ENCODE results near the gene PTEN. TPM values are rescaled to one million over a fixed set of nuclear protein-coding genes. Genes with fewer than 3 reads are reported as not detected.

PTEN gene
- total RNA-seq, 1 donor from 2014 or later, result 71.0 TPM

- Mint-ChIP-seq H3K36me3 (ENCODE audit: low read depth, unreplicated experiment) (peaks cover 4% of the 10 kb centered on the region), H3K27ac (ENCODE audit: unreplicated experiment) (no peak overlapping the region), H3K9me3 (ENCODE audit: unreplicated experiment) (no peaks in the 10 kb centered on the region), H3K27me3 (ENCODE audit: unreplicated experiment) (no peaks in the 10 kb centered on the region), H3K4me3 (ENCODE audit: unreplicated experiment) (no peak overlapping the region), H3K4me1 (ENCODE audit: unreplicated experiment) (peaks cover 55% of the 10 kb centered on the region)
- TF ChIP-seq, protein P1, sequence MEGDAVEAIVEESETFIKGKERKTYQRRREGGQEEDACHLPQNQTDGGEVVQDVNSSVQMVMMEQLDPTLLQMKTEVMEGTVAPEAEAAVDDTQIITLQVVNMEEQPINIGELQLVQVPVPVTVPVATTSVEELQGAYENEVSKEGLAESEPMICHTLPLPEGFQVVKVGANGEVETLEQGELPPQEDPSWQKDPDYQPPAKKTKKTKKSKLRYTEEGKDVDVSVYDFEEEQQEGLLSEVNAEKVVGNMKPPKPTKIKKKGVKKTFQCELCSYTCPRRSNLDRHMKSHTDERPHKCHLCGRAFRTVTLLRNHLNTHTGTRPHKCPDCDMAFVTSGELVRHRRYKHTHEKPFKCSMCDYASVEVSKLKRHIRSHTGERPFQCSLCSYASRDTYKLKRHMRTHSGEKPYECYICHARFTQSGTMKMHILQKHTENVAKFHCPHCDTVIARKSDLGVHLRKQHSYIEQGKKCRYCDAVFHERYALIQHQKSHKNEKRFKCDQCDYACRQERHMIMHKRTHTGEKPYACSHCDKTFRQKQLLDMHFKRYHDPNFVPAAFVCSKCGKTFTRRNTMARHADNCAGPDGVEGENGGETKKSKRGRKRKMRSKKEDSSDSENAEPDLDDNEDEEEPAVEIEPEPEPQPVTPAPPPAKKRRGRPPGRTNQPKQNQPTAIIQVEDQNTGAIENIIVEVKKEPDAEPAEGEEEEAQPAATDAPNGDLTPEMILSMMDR (IDR thresholded peaks at IDR 0.05; ENCODE audit: unreplicated experiment), result no peak
- DNase-seq (ENCODE audit: low spot score), result no peak
Observed at GRCh38 chr10:87920538-87920937, 57.1 kb downstream of the PTEN start.

DNA sequence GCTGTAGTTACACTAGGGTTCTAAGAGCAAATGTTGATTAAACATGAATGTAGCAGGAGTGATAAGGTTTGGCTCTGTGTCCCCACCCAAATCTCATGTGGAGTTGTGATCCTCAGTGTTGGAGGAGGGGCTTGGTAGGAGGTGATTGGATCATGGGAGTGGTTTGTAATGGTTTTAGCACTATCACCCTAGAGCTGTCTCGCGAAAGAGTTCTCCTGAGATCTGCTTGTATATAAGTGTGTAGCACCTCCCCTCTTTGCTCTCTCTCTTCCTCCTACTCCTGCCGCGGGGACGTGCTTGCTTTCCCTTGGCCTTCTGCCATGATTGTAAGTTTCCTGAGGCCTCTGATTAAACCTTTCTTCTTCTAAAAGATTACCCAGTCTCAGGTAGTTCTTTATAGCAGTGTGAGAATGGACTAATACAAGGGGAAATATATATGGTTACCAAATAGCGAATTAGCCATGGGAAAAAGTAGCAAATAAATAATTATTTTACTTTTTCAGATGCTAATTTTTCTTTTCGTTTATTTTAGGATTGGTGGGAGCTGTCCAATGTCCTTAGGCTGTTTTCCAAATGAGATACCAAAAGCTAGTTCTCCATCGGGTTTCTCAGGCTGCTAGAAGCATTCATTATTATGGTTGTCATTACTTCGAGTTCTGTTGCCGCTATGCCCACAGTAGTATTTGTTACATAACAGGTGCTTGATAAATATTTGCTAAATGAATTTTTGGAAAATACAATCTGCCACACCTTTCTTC, 58.7 kb downstream of the PTEN start:
- H3K4me3 Mint-ChIP-seq (ENCODE audit: unreplicated experiment), result no peak overlapping the region
- no peak overlapping the region for H3K27ac Mint-ChIP-seq (ENCODE audit: unreplicated experiment)
- no peak for DNase-seq (ENCODE audit: low spot score)
- peaks cover 8% of the 10 kb centered on the region for H3K36me3 Mint-ChIP-seq (ENCODE audit: low read depth, unreplicated experiment)
- H3K4me1 Mint-ChIP-seq (ENCODE audit: unreplicated experiment), result peaks cover 56% of the 10 kb centered on the region
- no peaks in the 10 kb centered on the region for H3K9me3 Mint-ChIP-seq (ENCODE audit: unreplicated experiment)
- TF ChIP-seq, protein P1 (IDR thresholded peaks at IDR 0.05; ENCODE audit: unreplicated experiment), result no peak
- H3K27me3 Mint-ChIP-seq (ENCODE audit: unreplicated experiment), result no peaks in the 10 kb centered on the region

- peaks cover 8% of the 10 kb centered on the region for H3K36me3 Mint-ChIP-seq (ENCODE audit: low read depth, unreplicated experiment)
- H3K9me3 Mint-ChIP-seq (ENCODE audit: unreplicated experiment), result no peaks in the 10 kb centered on the region
- H3K4me3 Mint-ChIP-seq (ENCODE audit: unreplicated experiment), result peak overlapping the region; percentile 60
- TF ChIP-seq, protein P1 (IDR thresholded peaks at IDR 0.05; ENCODE audit: unreplicated experiment), result no peak
- peak overlapping the region; percentile 81 for H3K27ac Mint-ChIP-seq (ENCODE audit: unreplicated experiment)
- DNase-seq (ENCODE audit: low spot score), result no peak
- peaks cover 57% of the 10 kb centered on the region for H3K4me1 Mint-ChIP-seq (ENCODE audit: unreplicated experiment)
- H3K27me3 Mint-ChIP-seq (ENCODE audit: unreplicated experiment), result peaks cover 3% of the 10 kb centered on the region
Observed at GRCh38 chr10:87923233-87923632, 59.8 kb downstream of the PTEN start.

- TF ChIP-seq, protein P1 (IDR thresholded peaks at IDR 0.05; ENCODE audit: unreplicated experiment), result no peak
- H3K27me3 Mint-ChIP-seq (ENCODE audit: unreplicated experiment), result peaks cover 3% of the 10 kb centered on the region
- peak overlapping the region; percentile 50 for H3K27ac Mint-ChIP-seq (ENCODE audit: unreplicated experiment)
- no peaks in the 10 kb centered on the region for H3K9me3 Mint-ChIP-seq (ENCODE audit: unreplicated experiment)
- H3K4me3 Mint-ChIP-seq (ENCODE audit: unreplicated experiment), result no peak overlapping the region
- peaks cover 55% of the 10 kb centered on the region for H3K4me1 Mint-ChIP-seq (ENCODE audit: unreplicated experiment)
- no peak for DNase-seq (ENCODE audit: low spot score)
- peaks cover 8% of the 10 kb centered on the region for H3K36me3 Mint-ChIP-seq (ENCODE audit: low read depth, unreplicated experiment)
Observed at GRCh38 chr10:87925570-87925969, 62.1 kb downstream of the PTEN start.

- Mint-ChIP-seq H3K27ac (ENCODE audit: unreplicated experiment) (peak overlapping the region; percentile 83), H3K27me3 (ENCODE audit: unreplicated experiment) (peaks cover 3% of the 10 kb centered on the region), H3K36me3 (ENCODE audit: low read depth, unreplicated experiment) (peaks cover 4% of the 10 kb centered on the region), H3K4me3 (ENCODE audit: unreplicated experiment) (no peak overlapping the region), H3K9me3 (ENCODE audit: unreplicated experiment) (no peaks in the 10 kb centered on the region), H3K4me1 (ENCODE audit: unreplicated experiment) (peaks cover 53% of the 10 kb centered on the region)
- no peak for DNase-seq (ENCODE audit: low spot score)
- TF ChIP-seq, protein P1 (IDR thresholded peaks at IDR 0.05; ENCODE audit: unreplicated experiment), result no peak
Observed at GRCh38 chr10:87927091-87927490, 63.7 kb downstream of the PTEN start.

All from endothelial cell (in vitro differentiated cells).